HL-60 (cell line): ENCODE data around the gene GMDS.

ENCODE experiments used
- POLR2AphosphoS5 ChIP-seq: IDR thresholded peaks from 2 replicates; pipeline ENCODE4 v1.6.1; 2012; ENCODE audit warnings: low read depth
- TF ChIP-seq, protein P1 (sequence below): IDR thresholded peaks from one replicate; pipeline ENCODE4 v1.5.1; 2011; ENCODE audit warnings: low read length, control low read depth, inconsistent platforms; ENCODE audit not compliant: insufficient read depth

DNA sequence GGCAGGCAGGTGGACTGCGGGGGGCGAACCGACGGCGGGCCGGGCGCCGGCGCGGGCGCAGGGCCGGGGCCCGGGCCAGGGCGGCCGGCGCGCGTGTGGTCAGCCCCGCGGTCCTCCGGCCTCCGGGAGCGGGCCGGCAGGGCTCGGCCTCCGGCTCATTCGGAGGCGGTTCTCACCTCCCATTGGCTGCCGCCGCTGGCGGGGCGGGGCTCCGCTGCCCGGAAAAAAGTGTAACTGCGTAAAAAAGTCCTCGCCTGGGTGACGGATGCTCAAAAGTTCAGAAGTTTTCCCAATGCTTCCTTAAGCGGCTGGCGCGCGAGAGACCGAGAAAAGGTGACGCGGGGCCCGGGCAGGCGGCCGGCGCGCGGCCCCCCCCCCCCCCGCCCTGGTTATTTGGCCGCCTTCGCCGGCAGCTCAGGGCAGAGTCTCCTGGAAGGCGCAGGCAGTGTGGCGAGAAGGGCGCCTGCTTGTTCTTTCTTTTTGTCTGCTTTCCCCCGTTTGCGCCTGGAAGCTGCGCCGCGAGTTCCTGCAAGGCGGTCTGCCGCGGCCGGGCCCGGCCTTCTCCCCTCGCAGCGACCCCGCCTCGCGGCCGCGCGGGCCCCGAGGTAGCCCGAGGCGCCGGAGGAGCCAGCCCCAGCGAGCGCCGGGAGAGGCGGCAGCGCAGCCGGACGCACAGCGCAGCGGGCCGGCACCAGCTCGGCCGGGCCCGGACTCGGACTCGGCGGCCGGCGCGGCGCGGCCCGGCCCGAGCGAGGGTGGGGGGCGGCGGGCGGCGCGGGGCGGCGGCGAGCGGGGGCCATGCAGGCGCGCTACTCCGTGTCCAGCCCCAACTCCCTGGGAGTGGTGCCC lies 635.5 kb downstream of the GMDS start, which contains the start of gene FOXC1:
- TF ChIP-seq, protein P1, sequence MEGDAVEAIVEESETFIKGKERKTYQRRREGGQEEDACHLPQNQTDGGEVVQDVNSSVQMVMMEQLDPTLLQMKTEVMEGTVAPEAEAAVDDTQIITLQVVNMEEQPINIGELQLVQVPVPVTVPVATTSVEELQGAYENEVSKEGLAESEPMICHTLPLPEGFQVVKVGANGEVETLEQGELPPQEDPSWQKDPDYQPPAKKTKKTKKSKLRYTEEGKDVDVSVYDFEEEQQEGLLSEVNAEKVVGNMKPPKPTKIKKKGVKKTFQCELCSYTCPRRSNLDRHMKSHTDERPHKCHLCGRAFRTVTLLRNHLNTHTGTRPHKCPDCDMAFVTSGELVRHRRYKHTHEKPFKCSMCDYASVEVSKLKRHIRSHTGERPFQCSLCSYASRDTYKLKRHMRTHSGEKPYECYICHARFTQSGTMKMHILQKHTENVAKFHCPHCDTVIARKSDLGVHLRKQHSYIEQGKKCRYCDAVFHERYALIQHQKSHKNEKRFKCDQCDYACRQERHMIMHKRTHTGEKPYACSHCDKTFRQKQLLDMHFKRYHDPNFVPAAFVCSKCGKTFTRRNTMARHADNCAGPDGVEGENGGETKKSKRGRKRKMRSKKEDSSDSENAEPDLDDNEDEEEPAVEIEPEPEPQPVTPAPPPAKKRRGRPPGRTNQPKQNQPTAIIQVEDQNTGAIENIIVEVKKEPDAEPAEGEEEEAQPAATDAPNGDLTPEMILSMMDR: no peak
- TF ChIP-seq POLR2AphosphoS5: no peak
